ENCODE data around the gene R3HDML.

DNA sequence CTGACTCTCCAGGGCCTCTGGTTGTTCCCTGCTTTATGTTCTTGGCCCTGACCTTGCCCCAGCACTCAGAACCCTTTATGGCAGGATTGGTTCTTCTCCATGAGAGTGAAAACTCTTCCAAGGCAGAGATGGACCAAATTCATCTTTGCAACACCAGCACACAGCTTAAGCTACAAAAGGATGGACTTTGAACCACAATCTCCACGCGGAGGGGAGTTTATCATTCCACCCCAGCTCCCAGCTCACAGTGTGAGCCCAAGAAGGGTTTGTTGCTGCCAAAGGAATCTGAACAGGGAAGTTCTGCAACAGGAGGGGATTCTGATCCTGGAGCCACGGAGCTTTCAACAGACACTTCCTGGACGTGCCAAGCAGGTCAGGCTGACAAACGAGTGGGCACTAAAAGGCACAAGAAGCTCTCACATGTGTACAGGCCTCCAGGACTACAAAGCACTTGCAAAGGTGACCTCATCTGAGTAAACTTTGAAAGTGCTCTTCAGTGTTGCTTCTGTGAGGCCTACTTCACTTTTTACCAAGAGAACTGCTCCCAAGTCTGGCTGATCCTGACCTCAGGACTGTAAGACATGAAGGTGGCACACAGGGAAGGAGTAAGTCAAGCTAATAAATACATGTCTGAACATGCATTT is 34.7 kb upstream of the R3HDML start:
- TF ChIP-seq, protein P1, sequence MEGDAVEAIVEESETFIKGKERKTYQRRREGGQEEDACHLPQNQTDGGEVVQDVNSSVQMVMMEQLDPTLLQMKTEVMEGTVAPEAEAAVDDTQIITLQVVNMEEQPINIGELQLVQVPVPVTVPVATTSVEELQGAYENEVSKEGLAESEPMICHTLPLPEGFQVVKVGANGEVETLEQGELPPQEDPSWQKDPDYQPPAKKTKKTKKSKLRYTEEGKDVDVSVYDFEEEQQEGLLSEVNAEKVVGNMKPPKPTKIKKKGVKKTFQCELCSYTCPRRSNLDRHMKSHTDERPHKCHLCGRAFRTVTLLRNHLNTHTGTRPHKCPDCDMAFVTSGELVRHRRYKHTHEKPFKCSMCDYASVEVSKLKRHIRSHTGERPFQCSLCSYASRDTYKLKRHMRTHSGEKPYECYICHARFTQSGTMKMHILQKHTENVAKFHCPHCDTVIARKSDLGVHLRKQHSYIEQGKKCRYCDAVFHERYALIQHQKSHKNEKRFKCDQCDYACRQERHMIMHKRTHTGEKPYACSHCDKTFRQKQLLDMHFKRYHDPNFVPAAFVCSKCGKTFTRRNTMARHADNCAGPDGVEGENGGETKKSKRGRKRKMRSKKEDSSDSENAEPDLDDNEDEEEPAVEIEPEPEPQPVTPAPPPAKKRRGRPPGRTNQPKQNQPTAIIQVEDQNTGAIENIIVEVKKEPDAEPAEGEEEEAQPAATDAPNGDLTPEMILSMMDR (IDR thresholded peaks at IDR 0.05), result no peak
- TF ChIP-seq POLR2AphosphoS5 (IDR thresholded peaks at IDR 0.05), result peak in 1 of 2 donors; percentile 52
- peak in 1 of 4 donors; percentile 80 for TF ChIP-seq EP300 (IDR thresholded peaks at IDR 0.05)

All from upper lobe of left lung (tissue), 4 donors.